ENCODE measurements around the gene TST.
"Not testable (repeated sequence)": the region's sequence is repeated elsewhere in the genome, so short reads cannot be mapped to it uniquely, and the experiment has no call there.

Gene TST

DNA sequence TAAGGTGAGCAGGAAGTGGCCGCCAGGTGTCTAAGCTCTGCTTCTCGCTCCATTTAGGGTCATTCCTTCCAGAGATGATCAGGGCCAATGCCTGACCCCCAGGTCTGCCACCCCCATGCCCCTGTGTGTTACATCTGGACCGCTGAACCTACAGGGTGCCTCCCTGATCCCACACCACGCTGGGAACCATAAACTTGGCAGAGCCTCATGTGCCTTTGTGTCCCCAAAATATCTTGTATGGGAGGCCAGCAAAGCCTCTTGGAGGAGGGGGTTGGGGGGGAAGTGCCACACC is 3.7 kb downstream of the TST start:
- FAIRE-seq (no peak), DNase-seq (ENCODE audit: low spot score) (no peak)

DNA sequence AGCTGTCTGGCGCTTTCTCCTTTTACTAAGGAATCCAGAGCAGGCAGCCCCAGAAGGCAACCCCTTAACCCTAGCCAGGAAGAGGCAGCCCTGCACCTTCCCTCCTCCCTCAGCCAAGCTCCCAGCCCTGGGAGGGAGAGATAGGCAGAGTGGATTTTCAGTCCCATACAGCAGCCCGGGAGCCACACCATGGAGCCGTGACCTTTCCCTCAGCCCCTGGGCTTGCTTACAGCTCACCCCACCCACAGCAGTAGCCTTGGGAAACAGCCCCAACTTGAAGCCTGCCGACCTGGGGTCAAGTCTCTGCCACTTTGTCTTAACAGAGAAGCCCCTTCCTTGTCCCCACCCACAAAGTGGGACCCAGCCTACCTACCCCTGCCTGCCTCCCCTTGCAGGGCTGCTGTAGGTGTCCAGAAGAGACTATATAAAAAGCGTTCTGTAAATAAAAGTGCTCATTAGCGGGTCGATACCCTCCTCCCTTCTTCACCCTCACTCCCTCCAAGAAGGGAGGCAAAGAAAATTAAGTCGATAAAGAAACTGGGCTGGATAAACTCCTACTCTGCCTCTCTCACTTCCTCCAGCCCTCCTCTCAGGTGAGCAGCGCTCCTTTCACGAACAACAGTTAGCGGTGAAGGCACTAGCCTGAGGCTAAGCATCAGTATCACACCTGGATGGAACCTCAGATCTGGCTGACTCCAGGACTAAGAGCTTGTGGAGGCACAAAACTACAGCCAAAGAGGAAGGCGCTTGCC is 4.2 kb downstream of the TST start:
- DNase-seq (ENCODE audit: low spot score) (no peak), FAIRE-seq (no peak)

DNA sequence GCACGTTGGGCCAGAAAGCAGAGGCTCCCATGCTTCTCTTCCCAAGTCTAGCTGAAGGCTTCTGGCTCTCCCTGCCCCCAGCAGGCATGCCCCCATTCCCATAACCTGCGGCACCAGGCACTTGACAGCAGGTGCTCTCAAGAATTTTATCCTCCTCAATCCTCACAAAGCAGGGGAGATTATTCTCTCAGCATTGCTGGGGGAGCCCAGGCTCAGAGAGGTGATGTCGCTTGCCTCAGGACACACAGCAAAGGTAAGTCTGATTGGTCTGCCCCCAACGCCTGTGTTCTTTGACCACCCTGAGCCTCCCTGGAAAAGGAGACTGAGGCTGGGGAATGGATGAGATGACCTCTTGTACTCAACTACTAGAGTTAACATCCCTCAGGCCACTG is 4.8 kb downstream of the TST start:
- FAIRE-seq (no peak), DNase-seq (ENCODE audit: low spot score) (no peak)

DNA sequence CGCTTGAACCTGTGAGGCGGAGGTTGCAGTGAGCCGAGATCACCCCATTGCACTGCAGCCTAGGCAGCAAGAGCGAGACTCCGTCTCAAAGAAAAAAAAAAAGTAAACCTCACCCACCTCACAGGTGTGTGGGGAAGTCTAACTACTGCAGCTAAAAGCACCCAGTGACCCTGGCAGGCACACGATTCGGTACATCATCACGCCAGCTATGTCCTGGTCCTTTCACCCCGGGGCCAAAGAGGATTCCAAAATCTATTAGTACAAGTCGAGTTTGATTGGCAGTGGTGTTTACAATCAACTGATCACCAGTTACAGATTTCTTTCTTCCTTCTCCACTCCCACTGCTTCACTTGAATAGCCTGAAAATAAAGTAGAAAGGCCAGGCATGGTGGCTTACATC is 6.3 kb downstream of the TST start:
- DNase-seq (ENCODE audit: low spot score), result no peak
- no peak for FAIRE-seq

DNA sequence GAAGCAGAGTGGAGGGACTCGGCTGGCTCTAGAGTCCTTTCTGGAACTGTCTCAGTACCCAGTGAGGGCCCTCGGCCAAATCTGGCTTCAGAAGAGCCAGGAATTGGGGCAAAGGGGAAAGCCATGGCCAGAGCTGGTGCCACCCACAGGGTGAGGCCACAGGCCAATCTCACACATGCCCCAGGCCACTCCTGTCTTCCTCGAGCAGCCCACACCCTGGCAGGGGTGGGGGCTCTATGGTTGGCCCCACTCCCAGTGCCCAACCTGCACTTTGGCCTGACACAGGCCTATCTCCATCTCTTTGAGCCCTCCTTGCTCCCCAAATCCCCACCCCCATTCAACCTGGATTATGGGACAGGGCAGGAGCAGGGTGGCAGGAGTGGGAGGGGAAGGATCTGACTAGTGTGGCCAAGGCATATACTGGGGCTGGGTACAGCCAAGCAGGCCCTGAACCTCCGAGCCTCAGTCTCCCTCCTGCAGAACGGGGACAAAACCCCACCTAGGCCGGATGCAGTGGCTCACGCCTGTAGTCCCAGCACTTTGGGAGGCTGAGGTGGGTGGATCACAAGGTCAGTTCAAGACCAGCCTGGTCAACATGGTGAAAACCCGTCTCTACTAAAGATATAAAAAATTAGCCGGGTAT is 6.9 kb downstream of the TST start:
- no peak for FAIRE-seq
- DNase-seq (ENCODE audit: low spot score), result no peak

DNA sequence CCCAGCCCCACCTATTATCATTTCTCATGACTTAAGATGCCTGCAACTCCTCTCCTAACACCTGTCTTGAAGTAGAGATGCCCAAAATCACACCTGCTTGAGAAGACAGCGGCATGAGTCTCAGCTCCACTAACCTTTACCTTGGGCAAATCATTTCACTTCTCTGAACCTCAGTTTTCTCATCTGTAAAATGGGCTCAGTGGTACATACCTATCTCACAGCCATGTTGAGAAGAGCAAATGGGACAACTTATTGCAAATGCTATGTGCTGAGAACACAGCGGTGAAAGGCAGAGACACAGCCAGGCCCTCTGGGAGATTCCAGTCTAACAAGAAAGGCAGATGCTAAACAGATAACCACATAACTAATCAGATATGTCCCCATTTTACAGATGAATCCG is 7.8 kb downstream of the TST start:
- DNase-seq (ENCODE audit: low spot score), result no peak
- no peak for FAIRE-seq

DNA sequence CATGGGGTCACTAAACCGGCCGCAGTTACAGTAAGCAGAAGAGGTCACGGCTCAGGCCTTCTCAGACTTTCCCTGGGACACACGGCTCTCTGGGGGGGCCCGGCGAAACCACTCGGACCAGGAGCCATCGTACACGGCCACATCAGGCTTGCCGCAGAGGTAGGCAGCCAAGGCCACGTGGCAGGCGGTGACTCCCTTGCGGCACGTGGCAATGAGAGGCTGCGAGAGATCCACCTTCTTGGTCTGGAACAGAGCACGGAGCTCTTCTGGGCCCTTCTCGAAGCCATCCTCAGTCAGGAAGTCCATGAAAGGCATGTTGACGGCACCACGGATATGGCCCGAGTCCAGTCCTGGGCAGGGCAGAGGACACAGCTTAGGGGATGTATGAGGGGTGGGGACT is 8.3 kb downstream of the TST start:
- FAIRE-seq, result no peak
- DNase-seq (ENCODE audit: low spot score), result no peak

DNA sequence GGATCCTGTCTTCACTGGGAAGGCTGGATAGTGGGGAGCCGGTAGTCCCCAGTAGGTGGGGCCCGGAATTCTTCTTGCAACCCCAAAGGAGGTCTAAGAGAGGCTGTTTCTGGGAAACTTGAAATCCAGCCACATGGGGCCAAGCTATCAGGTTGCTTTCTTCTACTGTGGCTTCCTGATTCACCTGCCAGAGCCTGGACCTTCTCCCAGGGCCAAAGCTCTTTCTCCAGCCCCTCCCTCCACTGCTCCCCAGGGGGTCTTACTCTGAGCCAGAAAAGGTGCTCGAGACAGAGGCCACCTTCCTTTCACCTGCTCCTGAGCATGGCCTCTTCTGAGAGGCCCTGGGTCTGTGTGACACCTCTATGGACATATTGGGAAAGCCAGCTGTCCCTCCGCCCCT is 9.1 kb downstream of the TST start:
- FAIRE-seq, result no peak
- DNase-seq (ENCODE audit: low spot score), result no peak

DNA sequence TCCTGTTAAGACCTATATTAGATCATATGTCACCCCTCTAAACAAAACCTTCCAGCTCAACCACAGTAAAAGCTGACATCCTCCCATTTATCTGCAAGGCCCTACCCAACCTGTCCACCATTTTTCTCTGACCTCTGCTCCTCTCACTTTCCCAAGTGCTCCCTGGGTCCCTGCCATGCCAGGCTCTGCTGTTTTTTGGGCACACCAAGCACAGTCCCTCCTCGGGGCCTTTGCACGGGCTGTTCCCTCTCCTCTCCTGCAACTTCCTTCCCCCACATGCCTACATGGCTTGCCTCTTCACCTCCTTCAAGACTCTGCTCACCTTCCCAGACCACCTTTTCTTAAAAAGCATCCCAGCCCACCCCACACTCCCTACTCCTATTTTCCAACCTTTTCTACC is 9.8 kb downstream of the TST start:
- no peak for DNase-seq (ENCODE audit: low spot score)
- no peak for FAIRE-seq

DNA sequence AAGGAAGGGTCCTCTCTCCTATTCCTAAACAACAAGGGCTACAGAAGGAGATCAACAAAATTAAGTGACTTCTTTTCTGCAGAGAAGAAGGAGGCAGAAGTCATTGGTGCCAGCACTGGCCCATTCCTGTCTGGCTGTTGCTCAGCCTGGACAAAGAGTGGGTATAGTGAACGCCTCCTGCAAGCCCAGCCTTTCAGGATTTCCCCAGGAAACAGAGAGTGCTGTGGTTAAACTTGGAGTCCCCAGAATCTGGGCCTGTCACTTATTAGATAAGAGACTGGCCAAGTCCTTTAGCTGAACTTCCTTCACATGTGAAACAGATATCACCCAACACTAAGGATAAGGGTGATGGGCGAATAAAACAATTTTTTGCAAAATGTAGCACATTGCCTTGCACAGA is 10.9 kb downstream of the TST start:
- DNase-seq (ENCODE audit: low spot score), result no peak
- FAIRE-seq, result no peak

DNA sequence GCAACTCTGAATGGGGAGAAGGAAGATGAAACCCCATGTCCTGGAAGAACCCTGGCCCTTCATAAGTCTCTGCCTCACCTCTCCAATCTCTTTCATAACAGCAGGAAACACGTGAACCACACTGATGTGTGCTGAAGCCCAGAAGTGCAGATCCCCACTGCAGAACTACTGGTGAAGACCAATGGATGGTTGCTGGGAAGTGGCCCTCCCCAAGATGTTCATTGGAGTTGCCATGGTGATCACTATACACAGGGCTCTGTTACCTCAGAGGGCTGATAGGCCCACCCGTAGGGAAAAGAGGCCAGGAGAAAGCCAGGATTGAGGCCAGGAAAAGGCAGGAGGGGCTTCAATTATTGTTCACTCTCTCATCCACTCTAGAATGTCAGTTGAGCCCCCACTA is 11.6 kb downstream of the TST start:
- FAIRE-seq (no peak), DNase-seq (ENCODE audit: low spot score) (no peak)

DNA sequence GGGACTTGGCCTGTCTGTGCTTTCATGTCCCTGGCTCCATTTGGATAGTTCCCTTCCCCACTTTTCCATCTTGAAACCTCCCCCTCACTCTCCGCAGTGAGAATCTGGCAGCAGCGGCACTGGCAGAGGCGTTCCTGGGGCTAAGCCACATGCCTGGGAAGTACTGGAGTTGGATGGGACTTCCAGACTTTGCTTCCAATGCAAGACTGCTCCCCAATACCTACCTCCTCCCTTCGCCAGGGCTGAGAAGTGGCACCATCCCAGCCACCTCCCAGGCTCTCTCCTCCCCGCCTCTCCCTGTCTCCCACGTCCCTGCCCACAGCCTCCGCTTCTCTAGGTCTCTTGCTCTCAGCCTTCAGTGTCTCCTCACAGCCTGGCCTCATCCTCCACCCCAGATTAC is 16.6 kb downstream of the TST start:
- FAIRE-seq, result no peak

DNA sequence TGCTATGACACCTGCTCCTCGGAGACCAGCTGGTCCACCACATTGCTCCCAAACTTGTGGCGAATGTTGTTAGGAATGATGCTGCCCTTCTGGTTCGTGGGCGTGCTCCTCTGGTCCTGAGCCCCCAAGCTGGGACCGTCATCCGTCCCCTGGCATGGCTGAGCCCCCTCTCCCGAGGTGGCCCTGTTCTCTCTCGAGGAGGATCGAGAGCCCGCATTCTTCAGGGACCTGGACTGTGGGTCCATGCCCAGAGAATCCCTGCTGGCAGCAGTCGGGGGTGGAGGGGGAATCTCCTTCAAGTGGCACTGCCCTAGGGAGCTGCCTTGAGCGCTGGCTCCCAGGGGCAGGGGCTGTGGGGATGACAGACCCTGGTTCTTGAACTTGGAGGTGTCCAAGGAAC is 17.4 kb downstream of the TST start:
- DNase-seq (ENCODE audit: low spot score), result no peak
- no peak for FAIRE-seq

More for the DNA sequence above, 16.6 kb downstream of the TST start:
- no peak for DNase-seq (ENCODE audit: low spot score)

DNA sequence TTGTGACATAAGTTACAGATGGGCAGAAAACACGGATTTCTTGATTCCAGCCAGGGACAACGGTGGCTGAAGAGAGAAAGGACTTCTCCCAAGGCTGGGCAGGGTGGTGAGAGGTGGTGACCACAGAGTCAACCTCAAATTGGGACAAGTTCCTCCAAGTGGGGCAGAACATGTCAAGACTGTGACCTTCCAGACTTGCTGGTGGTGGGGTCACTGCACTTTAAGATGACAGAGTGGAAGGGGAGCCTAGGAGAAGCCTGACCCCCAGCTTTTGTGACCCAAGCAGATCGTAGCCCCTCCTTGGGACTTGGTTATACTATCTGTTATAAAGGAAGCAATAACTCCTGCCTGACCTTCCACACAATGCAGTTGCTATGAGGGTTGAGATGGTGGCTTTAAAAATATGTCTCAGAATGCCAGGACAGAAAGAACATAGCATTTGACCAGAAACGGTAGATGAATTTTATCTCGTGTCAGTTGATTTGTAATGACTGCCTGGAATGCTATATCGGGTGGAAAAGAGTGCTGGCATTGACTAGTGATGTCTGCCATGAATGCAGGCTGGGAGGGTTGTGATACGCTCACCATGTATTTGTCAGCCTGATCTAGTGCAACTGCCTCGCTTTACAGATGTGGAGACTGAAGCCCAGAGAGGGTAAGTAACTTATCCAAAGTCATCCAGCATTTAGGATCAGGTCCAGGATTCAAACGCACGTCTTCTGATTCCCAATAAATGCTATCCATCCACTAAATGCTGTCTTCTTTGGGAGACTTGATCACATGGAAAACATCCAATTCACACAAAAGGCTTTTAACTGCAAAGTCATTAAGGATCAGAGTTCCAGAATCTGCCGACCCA is 18.3 kb downstream of the TST start:
- DNase-seq (ENCODE audit: low spot score), result no peak
- no peak for FAIRE-seq

DNA sequence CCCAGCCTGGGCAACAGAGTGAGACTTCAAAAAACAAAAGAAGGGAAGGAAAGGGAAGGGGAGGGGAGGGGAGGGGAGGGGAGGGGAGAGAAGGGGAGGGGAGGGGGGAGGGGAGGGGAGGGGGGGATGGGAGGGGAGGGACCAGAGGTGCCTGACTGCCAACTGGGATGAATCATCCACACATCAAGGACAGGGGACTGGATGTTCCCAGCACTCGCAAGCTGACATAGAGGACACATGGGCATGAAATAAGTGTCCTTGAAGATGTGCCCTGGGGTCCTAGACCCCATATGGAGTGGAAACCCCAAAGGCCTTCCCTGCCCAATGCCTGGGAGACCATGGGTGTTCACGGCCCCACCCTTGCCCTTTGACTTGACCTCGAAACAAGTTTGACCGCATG is 19.8 kb downstream of the TST start:
- DNase-seq (ENCODE audit: low spot score) (no peak), FAIRE-seq (no peak)

DNA sequence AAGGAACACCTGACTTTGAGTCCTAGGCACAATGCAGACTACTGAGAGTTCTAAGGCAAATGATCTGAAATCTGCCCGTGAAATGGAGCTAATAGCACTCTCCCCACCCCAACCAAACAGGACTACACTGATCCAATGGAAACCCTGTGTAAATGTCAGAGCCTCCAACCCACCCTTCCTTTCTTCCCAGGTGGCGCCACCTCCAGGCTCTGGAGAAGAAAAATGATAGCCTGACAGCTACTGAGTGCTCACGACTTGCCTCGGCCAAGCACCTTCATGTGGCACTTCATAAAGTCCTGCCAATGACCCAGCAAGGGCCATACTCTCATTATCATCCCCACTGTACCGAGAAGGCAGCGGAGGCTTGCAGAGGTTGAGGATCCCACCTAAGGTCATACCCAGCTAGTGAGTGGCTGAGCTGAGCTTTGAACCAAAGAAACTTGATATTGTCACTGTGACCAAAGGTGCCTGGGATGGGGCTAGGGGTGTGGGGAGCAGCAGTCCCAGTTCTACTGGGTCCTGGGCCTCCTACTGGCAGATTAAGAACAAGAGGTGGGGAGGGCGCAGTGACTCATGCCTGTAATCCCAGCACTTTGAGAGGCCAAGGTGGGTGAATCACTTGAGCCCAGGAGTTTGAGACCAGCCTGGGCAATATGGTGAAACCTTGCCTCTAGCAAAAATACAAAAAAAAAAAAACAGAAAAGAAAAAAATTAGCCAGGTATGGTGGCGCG is 20.5 kb downstream of the TST start:
- FAIRE-seq, result no peak
- peak; percentile 8 for DNase-seq (ENCODE audit: low spot score)

DNA sequence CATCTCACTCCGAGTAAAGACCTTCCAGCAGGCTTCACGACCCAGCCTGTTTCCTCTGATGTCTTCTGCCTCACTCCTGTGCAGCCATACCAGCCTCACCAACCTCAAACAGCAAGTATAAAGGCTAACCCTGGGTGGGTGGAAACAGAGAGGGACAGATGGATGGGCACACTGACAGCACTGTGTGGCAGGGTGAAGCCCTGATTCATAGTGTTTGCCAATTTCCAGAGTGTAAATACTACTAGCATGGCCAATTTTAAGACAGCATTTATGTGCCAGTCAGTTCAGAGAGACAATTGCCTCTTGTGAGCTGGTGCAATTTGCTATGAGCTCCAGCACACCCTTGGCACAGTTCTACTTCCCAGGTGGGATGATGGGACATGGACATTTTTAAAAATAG is 21.5 kb downstream of the TST start:
- no peak for DNase-seq (ENCODE audit: low spot score)
- FAIRE-seq, result no peak

DNA sequence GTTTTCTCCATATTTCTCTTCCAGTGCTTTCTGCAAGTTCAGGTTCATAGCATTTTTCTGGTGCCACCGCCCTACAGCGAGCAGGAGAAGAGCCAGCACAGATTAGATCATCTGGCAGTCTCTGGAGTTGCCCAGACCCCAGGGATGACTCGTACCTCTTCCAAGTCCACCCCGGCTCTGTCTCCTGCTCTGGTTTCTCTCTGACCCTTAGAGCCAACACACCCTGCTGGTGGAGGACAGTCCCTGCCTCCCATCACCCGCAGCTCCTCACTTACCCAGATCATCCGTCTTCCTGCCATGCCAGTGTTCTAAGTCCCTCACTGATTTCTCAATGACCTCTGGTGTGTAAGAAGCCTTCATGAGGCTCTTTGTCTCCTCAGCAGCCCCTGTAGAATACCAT is 28.0 kb downstream of the TST start:
- DNase-seq (ENCODE audit: low spot score) (no peak), FAIRE-seq (no peak)

DNA sequence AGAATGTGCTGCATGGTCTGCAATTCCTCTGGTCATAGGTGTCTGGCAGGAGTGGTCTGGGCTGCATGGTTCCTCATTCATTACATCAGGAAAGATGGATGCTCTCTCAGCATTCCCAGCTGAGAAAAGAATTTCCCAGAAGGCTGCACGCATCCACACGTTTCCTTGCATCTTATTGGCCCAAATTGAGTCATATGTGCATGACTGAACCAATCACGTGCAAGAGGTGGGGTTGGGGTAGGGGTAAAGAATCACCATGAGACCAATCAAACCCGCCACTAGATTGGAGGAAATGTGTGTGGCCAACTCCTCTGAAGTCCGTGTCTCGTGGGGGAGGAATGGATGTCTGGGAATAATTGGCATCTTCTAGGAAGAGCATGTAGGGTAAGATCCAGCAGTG is 28.8 kb downstream of the TST start:
- DNase-seq (ENCODE audit: low spot score) (no peak), FAIRE-seq (no peak)

DNA sequence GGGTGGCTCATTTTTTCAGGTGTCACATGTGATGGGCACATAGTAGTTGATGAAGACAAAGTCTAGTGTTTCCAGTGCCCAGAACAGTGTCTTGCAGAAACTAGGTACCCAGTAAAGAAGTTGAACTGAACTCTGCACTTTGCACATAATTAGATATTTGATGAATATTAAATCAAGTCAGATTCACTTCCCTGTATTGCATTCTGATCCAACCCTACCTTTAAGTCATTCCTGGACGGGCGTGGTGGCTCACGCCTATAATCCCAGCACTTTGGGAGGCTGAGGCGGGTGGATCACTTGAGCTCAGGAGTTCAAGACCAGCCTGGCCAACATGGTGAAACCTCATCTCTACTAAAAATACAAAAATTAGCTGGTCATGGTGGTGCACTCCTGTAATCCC is 30.2 kb downstream of the TST start:
- not testable (repeated sequence) for DNase-seq (ENCODE audit: low spot score); FAIRE-seq

DNA sequence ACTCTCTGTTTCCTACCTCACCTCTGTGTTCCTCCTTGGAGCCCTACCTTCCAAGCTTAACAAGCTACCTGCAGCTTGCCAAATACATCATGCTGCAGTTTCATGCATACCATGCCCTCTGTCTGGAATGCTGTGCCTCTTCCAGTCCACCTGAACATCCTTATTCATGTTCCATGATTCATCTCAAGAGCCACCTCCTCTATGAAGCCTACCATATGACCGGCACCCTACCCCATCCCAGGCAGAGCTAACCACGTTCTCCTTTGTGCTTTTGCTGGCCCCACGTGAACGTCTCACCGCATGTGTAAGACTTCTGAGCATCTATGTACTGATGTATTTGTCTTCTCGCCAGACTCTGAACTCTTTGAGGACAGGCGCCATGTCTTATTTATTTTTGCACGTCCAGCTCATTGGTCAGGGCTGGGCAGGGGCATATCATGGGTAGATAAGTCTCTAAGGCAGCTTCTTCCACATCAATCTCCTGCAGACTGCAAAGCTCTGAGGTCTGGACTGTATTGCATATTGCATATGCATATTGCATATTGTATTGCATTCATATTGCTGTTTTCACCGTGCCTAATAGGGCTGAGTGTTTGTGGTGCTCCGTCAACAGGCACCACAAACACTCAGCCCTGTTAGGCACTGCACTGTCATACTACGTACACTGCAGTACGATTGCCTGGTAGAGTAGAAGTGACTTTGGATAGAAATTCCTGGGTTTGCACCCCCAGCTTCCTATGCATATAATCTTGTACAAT is 31.0 kb downstream of the TST start:
- DNase-seq (ENCODE audit: low spot score), result no peak
- no peak for FAIRE-seq

Data from RCC 7860 (cell line).